Measurements from ENCODE around the gene KCNJ4.

KCNJ4 gene

DNA sequence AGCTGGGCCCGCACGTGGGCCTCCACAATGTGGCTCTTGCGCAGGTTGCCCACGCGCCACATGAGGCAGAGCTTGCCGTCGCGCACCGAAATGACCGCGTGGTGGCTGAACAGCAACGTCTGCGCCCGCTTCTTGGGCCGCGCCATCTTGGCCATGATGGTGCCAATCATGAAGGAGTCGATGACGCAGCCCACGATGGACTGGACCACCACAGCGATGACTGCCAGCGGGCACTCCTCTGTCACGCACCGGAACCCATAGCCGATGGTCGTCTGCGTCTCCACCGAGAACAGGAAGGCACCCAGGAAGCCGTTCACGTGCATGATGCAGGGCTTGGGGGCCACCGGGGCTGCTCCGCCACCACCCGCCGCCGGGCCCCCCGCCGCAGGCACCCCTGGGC lies 27.5 kb downstream of the KCNJ4 start:
- no peak for TF ChIP-seq ESRRG (CRISPR knock-in tag; IDR thresholded peaks at IDR 0.05)
- TF ChIP-seq, protein P1, sequence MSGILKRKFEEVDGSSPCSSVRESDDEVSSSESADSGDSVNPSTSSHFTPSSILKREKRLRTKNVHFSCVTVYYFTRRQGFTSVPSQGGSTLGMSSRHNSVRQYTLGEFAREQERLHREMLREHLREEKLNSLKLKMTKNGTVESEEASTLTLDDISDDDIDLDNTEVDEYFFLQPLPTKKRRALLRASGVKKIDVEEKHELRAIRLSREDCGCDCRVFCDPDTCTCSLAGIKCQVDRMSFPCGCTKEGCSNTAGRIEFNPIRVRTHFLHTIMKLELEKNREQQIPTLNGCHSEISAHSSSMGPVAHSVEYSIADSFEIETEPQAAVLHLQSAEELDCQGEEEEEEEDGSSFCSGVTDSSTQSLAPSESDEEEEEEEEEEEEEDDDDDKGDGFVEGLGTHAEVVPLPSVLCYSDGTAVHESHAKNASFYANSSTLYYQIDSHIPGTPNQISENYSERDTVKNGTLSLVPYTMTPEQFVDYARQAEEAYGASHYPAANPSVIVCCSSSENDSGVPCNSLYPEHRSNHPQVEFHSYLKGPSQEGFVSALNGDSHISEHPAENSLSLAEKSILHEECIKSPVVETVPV (CRISPR knock-in tag; IDR thresholded peaks at IDR 0.05), result no peak
- no peak for TF ChIP-seq ZFP3 (CRISPR knock-in tag; IDR thresholded peaks at IDR 0.05)
- no peak for TF ChIP-seq ZFP30 (CRISPR knock-in tag; IDR thresholded peaks at IDR 0.05)
- no peak for TF ChIP-seq TCF4 (CRISPR knock-in tag; IDR thresholded peaks at IDR 0.05; ENCODE audit: borderline replicate concordance)
- TF ChIP-seq ZNF70 (CRISPR knock-in tag; IDR thresholded peaks at IDR 0.05), result no peak
- TF ChIP-seq, protein P2, sequence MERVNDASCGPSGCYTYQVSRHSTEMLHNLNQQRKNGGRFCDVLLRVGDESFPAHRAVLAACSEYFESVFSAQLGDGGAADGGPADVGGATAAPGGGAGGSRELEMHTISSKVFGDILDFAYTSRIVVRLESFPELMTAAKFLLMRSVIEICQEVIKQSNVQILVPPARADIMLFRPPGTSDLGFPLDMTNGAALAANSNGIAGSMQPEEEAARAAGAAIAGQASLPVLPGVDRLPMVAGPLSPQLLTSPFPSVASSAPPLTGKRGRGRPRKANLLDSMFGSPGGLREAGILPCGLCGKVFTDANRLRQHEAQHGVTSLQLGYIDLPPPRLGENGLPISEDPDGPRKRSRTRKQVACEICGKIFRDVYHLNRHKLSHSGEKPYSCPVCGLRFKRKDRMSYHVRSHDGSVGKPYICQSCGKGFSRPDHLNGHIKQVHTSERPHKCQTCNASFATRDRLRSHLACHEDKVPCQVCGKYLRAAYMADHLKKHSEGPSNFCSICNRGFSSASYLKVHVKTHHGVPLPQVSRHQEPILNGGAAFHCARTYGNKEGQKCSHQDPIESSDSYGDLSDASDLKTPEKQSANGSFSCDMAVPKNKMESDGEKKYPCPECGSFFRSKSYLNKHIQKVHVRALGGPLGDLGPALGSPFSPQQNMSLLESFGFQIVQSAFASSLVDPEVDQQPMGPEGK (CRISPR knock-in tag; IDR thresholded peaks at IDR 0.05; ENCODE audit: borderline replicate concordance), result no peak
- TF ChIP-seq, protein P3, sequence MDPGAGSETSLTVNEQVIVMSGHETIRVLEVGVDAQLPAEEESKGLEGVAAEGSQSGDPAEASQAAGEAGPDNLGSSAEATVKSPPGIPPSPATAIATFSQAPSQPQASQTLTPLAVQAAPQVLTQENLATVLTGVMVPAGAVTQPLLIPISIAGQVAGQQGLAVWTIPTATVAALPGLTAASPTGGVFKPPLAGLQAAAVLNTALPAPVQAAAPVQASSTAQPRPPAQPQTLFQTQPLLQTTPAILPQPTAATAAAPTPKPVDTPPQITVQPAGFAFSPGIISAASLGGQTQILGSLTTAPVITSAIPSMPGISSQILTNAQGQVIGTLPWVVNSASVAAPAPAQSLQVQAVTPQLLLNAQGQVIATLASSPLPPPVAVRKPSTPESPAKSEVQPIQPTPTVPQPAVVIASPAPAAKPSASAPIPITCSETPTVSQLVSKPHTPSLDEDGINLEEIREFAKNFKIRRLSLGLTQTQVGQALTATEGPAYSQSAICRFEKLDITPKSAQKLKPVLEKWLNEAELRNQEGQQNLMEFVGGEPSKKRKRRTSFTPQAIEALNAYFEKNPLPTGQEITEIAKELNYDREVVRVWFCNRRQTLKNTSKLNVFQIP (CRISPR knock-in tag; IDR thresholded peaks at IDR 0.05; ENCODE audit: borderline replicate concordance, low read depth), result no peak
- TF ChIP-seq, protein P4, sequence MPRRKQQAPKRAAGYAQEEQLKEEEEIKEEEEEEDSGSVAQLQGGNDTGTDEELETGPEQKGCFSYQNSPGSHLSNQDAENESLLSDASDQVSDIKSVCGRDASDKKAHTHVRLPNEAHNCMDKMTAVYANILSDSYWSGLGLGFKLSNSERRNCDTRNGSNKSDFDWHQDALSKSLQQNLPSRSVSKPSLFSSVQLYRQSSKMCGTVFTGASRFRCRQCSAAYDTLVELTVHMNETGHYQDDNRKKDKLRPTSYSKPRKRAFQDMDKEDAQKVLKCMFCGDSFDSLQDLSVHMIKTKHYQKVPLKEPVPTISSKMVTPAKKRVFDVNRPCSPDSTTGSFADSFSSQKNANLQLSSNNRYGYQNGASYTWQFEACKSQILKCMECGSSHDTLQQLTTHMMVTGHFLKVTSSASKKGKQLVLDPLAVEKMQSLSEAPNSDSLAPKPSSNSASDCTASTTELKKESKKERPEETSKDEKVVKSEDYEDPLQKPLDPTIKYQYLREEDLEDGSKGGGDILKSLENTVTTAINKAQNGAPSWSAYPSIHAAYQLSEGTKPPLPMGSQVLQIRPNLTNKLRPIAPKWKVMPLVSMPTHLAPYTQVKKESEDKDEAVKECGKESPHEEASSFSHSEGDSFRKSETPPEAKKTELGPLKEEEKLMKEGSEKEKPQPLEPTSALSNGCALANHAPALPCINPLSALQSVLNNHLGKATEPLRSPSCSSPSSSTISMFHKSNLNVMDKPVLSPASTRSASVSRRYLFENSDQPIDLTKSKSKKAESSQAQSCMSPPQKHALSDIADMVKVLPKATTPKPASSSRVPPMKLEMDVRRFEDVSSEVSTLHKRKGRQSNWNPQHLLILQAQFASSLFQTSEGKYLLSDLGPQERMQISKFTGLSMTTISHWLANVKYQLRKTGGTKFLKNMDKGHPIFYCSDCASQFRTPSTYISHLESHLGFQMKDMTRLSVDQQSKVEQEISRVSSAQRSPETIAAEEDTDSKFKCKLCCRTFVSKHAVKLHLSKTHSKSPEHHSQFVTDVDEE (CRISPR knock-in tag; IDR thresholded peaks at IDR 0.05), result no peak
- no peak for TF ChIP-seq TOX (CRISPR knock-in tag; IDR thresholded peaks at IDR 0.05; ENCODE audit: borderline replicate concordance)
- no peak for TF ChIP-seq OSR1 (CRISPR knock-in tag; IDR thresholded peaks at IDR 0.05)
- TF ChIP-seq GLIS3 (CRISPR knock-in tag; IDR thresholded peaks at IDR 0.05), result no peak
- no peak for TF ChIP-seq ISL1 (CRISPR knock-in tag; IDR thresholded peaks at IDR 0.05)
- TF ChIP-seq PPARA (CRISPR knock-in tag; IDR thresholded peaks at IDR 0.05; ENCODE audit: borderline replicate concordance), result no peak
- no peak for TF ChIP-seq ZNF8 (CRISPR knock-in tag; IDR thresholded peaks at IDR 0.05)
- TF ChIP-seq ZNF565 (CRISPR knock-in tag; conservative IDR thresholded peaks at IDR 0.05; ENCODE audit: low read depth), result no peak
- TF ChIP-seq ARNTL (CRISPR knock-in tag; IDR thresholded peaks at IDR 0.05; ENCODE audit: borderline replicate concordance, low read depth), result no peak
- no peak for TF ChIP-seq RARB (CRISPR knock-in tag; IDR thresholded peaks at IDR 0.05)
- ATAC-seq, result no peak

DNA sequence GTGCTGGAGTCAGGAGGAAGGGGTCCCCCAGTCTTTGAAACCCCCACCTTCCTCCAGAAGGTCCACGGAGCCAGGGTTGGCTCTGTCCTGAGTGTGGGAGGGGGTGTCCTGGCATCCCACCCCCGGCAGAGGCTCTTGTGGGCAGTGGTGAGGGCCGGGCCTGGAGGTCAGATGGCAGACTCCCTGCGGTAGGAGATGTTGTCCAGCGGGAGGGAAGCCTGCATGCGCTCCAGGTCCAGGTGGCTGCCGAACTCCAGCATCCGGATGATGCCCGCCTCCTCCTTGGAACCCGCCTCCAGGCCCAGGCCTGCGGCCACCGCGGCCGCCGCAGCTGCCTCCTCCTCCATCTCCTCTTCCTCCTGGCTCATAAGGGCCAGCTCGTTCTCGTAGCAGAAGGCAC lies 28.4 kb downstream of the KCNJ4 start:
- no peak for ATAC-seq
- TF ChIP-seq SNAI2 (CRISPR knock-in tag; IDR thresholded peaks at IDR 0.05) (no peak), BACH2 (CRISPR knock-in tag; IDR thresholded peaks at IDR 0.05; ENCODE audit: borderline replicate concordance) (no peak), OSR1 (CRISPR knock-in tag; IDR thresholded peaks at IDR 0.05) (no peak), ESRRG (CRISPR knock-in tag; IDR thresholded peaks at IDR 0.05) (no peak), ZC3H10 (CRISPR knock-in tag; IDR thresholded peaks at IDR 0.05) (no peak), CSDC2 (CRISPR knock-in tag; IDR thresholded peaks at IDR 0.05) (no peak), TOX (CRISPR knock-in tag; IDR thresholded peaks at IDR 0.05; ENCODE audit: borderline replicate concordance) (no peak), ZNF565 (CRISPR knock-in tag; conservative IDR thresholded peaks at IDR 0.05; ENCODE audit: low read depth) (no peak), ZNF8 (CRISPR knock-in tag; IDR thresholded peaks at IDR 0.05) (no peak), ZFP3 (CRISPR knock-in tag; IDR thresholded peaks at IDR 0.05) (no peak), GLIS3 (CRISPR knock-in tag; IDR thresholded peaks at IDR 0.05) (no peak)
- TF ChIP-seq, protein P5, sequence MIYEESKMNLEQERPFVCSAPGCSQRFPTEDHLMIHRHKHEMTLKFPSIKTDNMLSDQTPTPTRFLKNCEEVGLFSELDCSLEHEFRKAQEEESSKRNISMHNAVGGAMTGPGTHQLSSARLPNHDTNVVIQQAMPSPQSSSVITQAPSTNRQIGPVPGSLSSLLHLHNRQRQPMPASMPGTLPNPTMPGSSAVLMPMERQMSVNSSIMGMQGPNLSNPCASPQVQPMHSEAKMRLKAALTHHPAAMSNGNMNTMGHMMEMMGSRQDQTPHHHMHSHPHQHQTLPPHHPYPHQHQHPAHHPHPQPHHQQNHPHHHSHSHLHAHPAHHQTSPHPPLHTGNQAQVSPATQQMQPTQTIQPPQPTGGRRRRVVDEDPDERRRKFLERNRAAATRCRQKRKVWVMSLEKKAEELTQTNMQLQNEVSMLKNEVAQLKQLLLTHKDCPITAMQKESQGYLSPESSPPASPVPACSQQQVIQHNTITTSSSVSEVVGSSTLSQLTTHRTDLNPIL (CRISPR knock-in tag; IDR thresholded peaks at IDR 0.05; ENCODE audit: low read depth), result no peak
- TF ChIP-seq, protein P4 (CRISPR knock-in tag; IDR thresholded peaks at IDR 0.05), result no peak
- TF ChIP-seq, protein P3 (CRISPR knock-in tag; IDR thresholded peaks at IDR 0.05; ENCODE audit: borderline replicate concordance, low read depth), result no peak
- TF ChIP-seq, protein P1 (CRISPR knock-in tag; IDR thresholded peaks at IDR 0.05), result no peak
